Regular cardiac myocyte (primary cell): ENCODE measurements around the gene RITA1. TPM values are rescaled to one million over a fixed set of nuclear protein-coding genes. Genes with fewer than 3 reads are reported as not detected.

Experiments used
- total RNA-seq: library from RNA; depleted of rRNA; stranded (reverse); fragments of >200 nt; gene quantifications from 2 replicates; pipeline ENCODE4 v1.2.3, GENCODE V29; 2014

RITA1 gene, protein sequence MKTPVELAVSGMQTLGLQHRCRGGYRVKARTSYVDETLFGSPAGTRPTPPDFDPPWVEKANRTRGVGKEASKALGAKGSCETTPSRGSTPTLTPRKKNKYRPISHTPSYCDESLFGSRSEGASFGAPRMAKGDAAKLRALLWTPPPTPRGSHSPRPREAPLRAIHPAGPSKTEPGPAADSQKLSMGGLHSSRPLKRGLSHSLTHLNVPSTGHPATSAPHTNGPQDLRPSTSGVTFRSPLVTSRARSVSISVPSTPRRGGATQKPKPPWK
- 17.8 and 22.0 TPM in 2 replicates for total RNA-seq

DNA sequence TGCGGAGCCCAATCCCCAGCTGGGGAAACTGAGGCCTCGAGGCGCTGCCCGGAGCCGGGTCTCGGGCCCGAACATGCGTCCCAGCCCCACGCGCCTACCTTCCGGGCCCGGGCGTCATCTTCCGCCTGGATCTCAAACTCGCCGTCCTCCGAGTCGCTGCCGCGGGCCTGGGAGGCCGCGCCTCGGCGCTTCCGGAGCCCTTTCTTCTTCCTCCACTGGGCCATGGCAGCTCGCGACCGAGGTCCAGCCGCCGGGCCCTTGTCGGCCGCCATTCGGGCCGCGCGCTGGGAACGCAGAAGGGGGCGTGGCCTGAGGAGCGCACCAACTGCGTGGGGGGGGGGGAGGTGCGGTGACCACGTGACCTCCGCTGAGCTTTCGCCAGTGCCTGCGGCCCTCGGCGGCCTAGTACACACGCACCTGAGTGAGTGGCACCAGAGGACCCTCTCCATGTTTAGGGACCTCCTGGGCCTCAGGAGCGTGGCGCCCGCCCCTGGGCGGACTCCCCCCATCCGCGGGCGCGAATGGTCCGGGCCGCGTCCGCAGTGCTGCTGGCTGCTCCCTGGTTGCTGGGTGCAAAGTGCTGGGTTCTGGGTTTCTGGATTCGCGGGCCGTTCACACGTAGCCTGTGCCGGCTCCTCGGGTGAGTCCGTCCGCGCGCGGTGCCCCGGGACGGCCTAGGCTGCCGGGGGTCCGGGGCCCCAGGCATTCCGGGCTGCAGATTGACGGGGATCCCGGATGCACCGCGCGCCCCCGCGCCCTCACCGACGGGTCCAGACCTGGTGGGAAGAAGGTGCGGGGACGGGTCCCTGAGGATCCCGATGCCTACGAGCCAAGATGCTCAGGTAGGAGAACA is at the start of gene RITA1, which contains the start of gene DDX54:
TSS of gene RITA1 (plus strand) at position 542 of the 853 bp plus-strand sequence. CDS start 1,026 bp downstream, outside the sequence.
TSS of gene DDX54 (minus strand) at position 299 of the 853 bp plus-strand sequence. CDS start at position 272, 27 bp downstream.

GRCh38 chr12:113149361-113150150 is 36.0 kb upstream of the RITA1 start, which contains the start of gene CFAP73:
Gene CFAP73, plus strand, starts transcription at chr12:113149724. Its CDS starts 134 bp downstream, at chr12:113149858.

GRCh38 chr12:113221181-113221996 is 35.9 kb downstream of the RITA1 start, which contains the start of gene TPCN1:
Gene TPCN1, plus strand, starts transcription at chr12:113221464. Its CDS starts 5,389 bp downstream, at chr12:113226853.

Other genes with a start within 250 kb of the RITA1 start
- gene OAS3, start 247.2 kb upstream of the RITA1 start, total RNA-seq = 3.4 and 9.2 TPM in 2 replicates
- 2.3 and 3.1 TPM in 2 replicates for gene OAS2, start 207.2 kb upstream of the RITA1 start, total RNA-seq
- gene DTX1, start 129.0 kb upstream of the RITA1 start, total RNA-seq = under 0.01 and 0.28 TPM in 2 replicates
- gene RASAL1, start 50.0 kb upstream of the RITA1 start, total RNA-seq = not detected in 2 replicates
- gene CFAP73, start 36.0 kb upstream of the RITA1 start, total RNA-seq = not detected in 2 replicates
- 24.8 and 49.8 TPM in 2 replicates for gene DDX54, start 243 bp upstream of the RITA1 start, total RNA-seq
- gene TPCN1, start 35.7 kb downstream of the RITA1 start, total RNA-seq = 14.6 and 20.6 TPM in 2 replicates
- 12.1 and 20.9 TPM in 2 replicates for gene SLC8B1, start 149.4 kb downstream of the RITA1 start, total RNA-seq
- 22.0 and 59.2 TPM in 2 replicates for gene PLBD2, start 172.9 kb downstream of the RITA1 start, total RNA-seq
- not detected in 2 replicates for gene SDS, start 218.2 kb downstream of the RITA1 start, total RNA-seq
- 11.6 and 30.1 TPM in 2 replicates for gene SDSL, start 236.7 kb downstream of the RITA1 start, total RNA-seq